Ishikawa (cell line): ENCODE results near the gene GNG7.

Source experiments
- CEBPB ChIP-seq: IDR thresholded peaks from 2 replicates; pipeline ENCODE4 v1.6.1; 2012
- CREB1 ChIP-seq: IDR thresholded peaks from 2 replicates; pipeline ENCODE4 v1.6.1; 2012; ENCODE audit warnings: low read depth
- EGR1 ChIP-seq: IDR thresholded peaks from 2 replicates; pipeline ENCODE4 v1.6.1; 2012
- EP300 ChIP-seq: IDR thresholded peaks from 2 replicates; pipeline ENCODE4 v1.6.1; 2012; ENCODE audit warnings: borderline replicate concordance
- FOXM1 ChIP-seq: IDR thresholded peaks from 2 replicates; pipeline ENCODE4 v1.6.1; 2012; ENCODE audit warnings: low read depth, borderline replicate concordance
- NFIC ChIP-seq: IDR thresholded peaks from 2 replicates; pipeline ENCODE4 v1.6.1; 2012
- RAD21 ChIP-seq: IDR thresholded peaks from 2 replicates; pipeline ENCODE4 v1.6.1; 2012; ENCODE audit warnings: low read depth
- TAF1 ChIP-seq: IDR thresholded peaks from 2 replicates; pipeline ENCODE4 v1.6.1; 2012; ENCODE audit warnings: low read depth, mild to moderate bottlenecking
- TCF12 ChIP-seq: IDR thresholded peaks from 2 replicates; pipeline ENCODE4 v1.6.1; 2012; ENCODE audit warnings: low read depth
- TEAD4 ChIP-seq: IDR thresholded peaks from 2 replicates; pipeline ENCODE4 v1.6.1; 2012
- YY1 ChIP-seq: IDR thresholded peaks from 2 replicates; pipeline ENCODE4 v1.6.1; 2012; ENCODE audit warnings: low read depth
- ZBTB7A ChIP-seq: IDR thresholded peaks from 2 replicates; pipeline ENCODE4 v1.6.1; 2012; ENCODE audit warnings: low read depth
- TF ChIP-seq, protein P1 (sequence below): IDR thresholded peaks from 2 replicates; pipeline ENCODE4 v1.6.1; 2012
- TF ChIP-seq, protein P2 (sequence below): IDR thresholded peaks from 2 replicates; pipeline ENCODE4 v1.6.1; 2012
- TF ChIP-seq, protein P3 (sequence below): IDR thresholded peaks from 2 replicates; pipeline ENCODE4 v1.6.1; 2012; ENCODE audit warnings: low read depth, mild to moderate bottlenecking

GNG7 gene

DNA sequence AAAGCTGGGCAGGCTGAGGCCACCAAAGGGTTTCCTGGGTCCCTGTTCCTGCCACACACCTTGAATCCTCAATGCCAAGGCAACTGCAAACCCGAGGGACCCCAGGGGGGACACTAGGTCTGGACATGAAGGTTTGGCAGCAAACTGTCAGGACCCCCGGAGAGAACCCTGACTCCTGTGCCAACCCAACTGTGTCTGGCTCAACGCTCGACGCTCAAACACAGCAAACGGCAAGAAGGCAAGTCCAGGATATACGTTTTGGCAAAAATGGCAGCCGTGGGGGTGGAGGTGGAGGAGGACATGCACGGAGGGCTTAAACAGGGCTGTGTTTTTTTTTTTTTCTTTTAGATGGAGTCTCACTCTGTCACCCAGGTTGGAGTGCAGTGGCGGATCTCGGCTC lies 153.5 kb downstream of the GNG7 start:
- TF ChIP-seq YY1 = no peak
- no peak for TF ChIP-seq EP300
- no peak for TF ChIP-seq CEBPB
- TF ChIP-seq FOXM1 = no peak
- TF ChIP-seq TAF1 = no peak
- TF ChIP-seq RAD21 = no peak
- TF ChIP-seq EGR1 = no peak
- TF ChIP-seq TEAD4 = no peak
- TF ChIP-seq, protein P1, sequence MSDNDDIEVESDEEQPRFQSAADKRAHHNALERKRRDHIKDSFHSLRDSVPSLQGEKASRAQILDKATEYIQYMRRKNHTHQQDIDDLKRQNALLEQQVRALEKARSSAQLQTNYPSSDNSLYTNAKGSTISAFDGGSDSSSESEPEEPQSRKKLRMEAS = no peak
- no peak for TF ChIP-seq NFIC

- TF ChIP-seq, protein P2, sequence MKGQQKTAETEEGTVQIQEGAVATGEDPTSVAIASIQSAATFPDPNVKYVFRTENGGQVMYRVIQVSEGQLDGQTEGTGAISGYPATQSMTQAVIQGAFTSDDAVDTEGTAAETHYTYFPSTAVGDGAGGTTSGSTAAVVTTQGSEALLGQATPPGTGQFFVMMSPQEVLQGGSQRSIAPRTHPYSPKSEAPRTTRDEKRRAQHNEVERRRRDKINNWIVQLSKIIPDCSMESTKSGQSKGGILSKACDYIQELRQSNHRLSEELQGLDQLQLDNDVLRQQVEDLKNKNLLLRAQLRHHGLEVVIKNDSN = no peak
- TF ChIP-seq ZBTB7A = no peak
- TF ChIP-seq RAD21 = no peak
- no peak for TF ChIP-seq CREB1
- no peak for TF ChIP-seq TEAD4
- TF ChIP-seq TAF1 = no peak
- TF ChIP-seq, protein P3, sequence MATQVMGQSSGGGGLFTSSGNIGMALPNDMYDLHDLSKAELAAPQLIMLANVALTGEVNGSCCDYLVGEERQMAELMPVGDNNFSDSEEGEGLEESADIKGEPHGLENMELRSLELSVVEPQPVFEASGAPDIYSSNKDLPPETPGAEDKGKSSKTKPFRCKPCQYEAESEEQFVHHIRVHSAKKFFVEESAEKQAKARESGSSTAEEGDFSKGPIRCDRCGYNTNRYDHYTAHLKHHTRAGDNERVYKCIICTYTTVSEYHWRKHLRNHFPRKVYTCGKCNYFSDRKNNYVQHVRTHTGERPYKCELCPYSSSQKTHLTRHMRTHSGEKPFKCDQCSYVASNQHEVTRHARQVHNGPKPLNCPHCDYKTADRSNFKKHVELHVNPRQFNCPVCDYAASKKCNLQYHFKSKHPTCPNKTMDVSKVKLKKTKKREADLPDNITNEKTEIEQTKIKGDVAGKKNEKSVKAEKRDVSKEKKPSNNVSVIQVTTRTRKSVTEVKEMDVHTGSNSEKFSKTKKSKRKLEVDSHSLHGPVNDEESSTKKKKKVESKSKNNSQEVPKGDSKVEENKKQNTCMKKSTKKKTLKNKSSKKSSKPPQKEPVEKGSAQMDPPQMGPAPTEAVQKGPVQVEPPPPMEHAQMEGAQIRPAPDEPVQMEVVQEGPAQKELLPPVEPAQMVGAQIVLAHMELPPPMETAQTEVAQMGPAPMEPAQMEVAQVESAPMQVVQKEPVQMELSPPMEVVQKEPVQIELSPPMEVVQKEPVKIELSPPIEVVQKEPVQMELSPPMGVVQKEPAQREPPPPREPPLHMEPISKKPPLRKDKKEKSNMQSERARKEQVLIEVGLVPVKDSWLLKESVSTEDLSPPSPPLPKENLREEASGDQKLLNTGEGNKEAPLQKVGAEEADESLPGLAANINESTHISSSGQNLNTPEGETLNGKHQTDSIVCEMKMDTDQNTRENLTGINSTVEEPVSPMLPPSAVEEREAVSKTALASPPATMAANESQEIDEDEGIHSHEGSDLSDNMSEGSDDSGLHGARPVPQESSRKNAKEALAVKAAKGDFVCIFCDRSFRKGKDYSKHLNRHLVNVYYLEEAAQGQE = no peak
- no peak for TF ChIP-seq FOXM1
- TF ChIP-seq TCF12 = no peak
- TF ChIP-seq EP300 = no peak
- TF ChIP-seq CEBPB = no peak
- TF ChIP-seq, protein P1 = no peak
- TF ChIP-seq YY1 = no peak
- no peak for TF ChIP-seq EGR1
- TF ChIP-seq NFIC = no peak
Observed at GRCh38 chr19:2547721-2548120, 154.8 kb downstream of the GNG7 start.

GRCh38 chr19:2547033-2547680 lies 155.3 kb downstream of the GNG7 start:
- TF ChIP-seq YY1 (no peak), TEAD4 (no peak), TCF12 (no peak), ZBTB7A (no peak), TAF1 (no peak), EP300 (no peak), NFIC (no peak), CEBPB (no peak), FOXM1 (no peak), EGR1 (no peak), CREB1 (no peak), RAD21 (no peak)
- TF ChIP-seq, protein P2 = no peak
- TF ChIP-seq, protein P3 = no peak
- TF ChIP-seq, protein P1 = no peak

- TF ChIP-seq EGR1 = no peak
- TF ChIP-seq FOXM1 = no peak
- TF ChIP-seq TEAD4 = no peak
- TF ChIP-seq CEBPB = no peak
- TF ChIP-seq YY1 = no peak
- TF ChIP-seq RAD21 = no peak
- TF ChIP-seq EP300 = no peak
- TF ChIP-seq ZBTB7A = no peak
- no peak for TF ChIP-seq TCF12
- TF ChIP-seq, protein P3 = no peak
- TF ChIP-seq CREB1 = no peak
- TF ChIP-seq, protein P2 = no peak
- no peak for TF ChIP-seq NFIC
Observed at GRCh38 chr19:2546128-2547032, 156.1 kb downstream of the GNG7 start.
